ENCODE measurements around the gene MNAT1. TPM values are rescaled to one million over a fixed set of nuclear protein-coding genes. Genes with fewer than 3 reads are reported as not detected.

MNAT1 gene
- total RNA-seq, 2 donors from 2014 or later = 11.1 to 12.0 TPM

- intact Hi-C loops (cut with DNase I, micrococcal nuclease) = no loop called here
- ATAC-seq = peak; percentile 99
Measured at GRCh38 chr14:60980811-60981632, 246.5 kb downstream of the MNAT1 start, which contains the start of the genes SLC38A6 and TRMT5. TSS of gene SLC38A6 (plus strand) at chr14:60981245. CDS start at chr14:60981278, 33 bp downstream. TSS of gene TRMT5 (minus strand) at chr14:60981079. CDS start at chr14:60980973, 106 bp downstream.

DNA sequence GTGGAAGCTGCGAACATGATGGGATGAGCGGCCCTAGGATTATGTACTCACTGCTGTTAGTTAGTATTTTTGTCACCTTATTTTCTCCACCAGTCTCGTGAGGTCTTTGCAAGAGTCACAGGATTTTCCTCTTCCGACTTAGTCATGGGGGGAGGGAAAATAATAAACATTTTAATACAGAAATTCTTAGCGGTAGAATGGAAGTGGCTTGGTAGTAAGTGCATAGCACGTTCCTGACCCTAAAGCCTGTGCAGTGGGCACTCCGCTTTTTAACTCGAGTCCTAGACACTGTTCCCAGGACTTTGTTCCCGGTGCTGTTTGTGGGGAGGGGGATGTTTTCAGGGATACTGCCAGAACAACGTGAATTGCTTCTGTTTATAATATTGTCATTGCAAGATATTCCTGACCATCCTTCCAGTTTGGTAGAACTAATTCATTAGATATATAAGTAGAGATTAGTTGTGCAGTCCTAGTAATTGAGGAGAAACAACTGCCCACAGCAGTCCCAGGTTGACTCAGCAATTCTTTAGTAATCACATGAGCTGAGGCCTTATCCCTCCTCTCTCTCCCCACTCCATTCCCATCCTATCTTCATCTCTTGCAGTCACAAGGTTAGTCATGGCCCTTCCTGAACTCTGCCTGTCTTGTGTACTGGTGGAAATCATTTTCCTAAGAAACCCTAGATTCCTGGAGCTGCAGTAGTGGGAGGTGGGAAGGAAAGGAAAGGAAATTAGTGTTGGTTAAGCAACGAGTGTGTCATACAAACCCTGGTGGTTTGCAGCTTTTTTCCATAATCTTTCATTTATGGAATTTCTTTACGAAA, 247.3 kb downstream of the MNAT1 start:
- ATAC-seq (no peak), DNase-seq (no peak)
- intact Hi-C loops (cut with DNase I, micrococcal nuclease) = no loop called here

More at GRCh38 chr14:60980811-60981632, 246.5 kb downstream of the MNAT1 start, which contains the start of the genes SLC38A6 and TRMT5:
- DNase-seq = peak; percentile 93

DNA sequence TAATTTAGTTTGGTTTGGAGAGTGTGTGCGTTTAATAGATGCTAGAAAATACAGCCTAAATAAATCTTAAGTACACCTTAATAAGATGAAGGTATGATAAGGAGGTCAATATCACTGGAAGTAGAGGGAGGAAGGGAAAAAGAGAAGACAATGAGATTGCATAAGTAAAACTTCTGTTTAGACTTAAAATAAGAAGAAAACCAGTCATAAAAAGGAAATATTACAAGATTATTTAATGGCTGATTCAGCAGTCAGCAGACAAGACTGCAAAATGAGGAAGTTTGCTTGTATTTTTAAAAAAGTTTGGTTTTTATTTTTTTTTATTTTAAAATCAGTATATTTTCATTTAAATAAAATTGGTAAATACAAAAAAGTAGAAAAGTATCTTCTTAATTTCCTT, 249.6 kb downstream of the MNAT1 start:
- DNase-seq = no peak

DNA sequence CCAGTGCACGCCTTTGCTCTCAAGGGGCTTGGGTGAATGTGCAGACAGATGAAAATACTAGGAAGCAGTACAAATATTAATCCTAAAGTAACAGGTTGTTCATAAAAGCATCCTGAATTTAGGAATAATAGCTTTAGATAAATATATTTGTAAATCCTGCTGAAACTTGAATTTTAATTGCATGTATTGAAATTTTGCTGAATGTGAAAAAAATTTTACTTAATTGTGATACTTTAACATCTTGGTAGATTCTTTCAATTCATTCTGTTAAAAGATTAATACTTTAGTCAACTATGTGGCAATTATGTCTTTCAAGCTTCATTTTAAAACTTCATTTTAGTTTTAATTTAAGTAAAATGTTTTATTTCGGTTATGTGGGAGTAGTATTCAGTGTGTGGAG, 251.9 kb downstream of the MNAT1 start:
- DNase-seq (no peak), ATAC-seq (no peak)
- intact Hi-C loops (cut with DNase I, micrococcal nuclease) = no loop called here

More for the DNA sequence above, 249.6 kb downstream of the MNAT1 start:
- ATAC-seq = no peak
- intact Hi-C loops (cut with DNase I, micrococcal nuclease) = no loop called here

GRCh38 chr14:60989599-60989998, 255.0 kb downstream of the MNAT1 start:
- intact Hi-C loops (cut with DNase I, micrococcal nuclease) = no loop called here
- DNase-seq = no peak
- ATAC-seq = no peak

DNA sequence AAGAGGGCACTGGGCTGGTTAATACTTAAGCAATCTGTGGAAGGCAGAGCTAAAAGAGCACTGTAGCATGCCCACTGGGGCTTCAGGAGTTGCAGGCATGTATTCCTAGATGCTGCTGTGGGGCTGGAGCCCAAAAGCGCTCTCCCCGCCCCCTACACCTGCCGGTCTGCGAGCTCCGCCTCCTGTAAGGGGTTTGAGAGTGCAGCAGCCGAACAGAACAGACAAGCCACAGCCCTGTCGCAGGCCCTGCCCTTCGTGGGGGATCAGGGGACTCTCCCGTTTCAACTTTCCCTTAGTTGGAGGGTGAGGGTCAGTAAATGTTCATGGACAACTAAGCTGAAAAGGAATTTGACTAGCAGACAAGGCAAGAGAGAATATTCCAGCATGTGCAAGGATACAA, 264.1 kb downstream of the MNAT1 start:
- ATAC-seq = no peak
- no peak for DNase-seq
- intact Hi-C loops (cut with DNase I, micrococcal nuclease) = no loop called here

- intact Hi-C loops (cut with DNase I, micrococcal nuclease) = no loop called here
- DNase-seq (no peak), ATAC-seq (no peak)
Measured at GRCh38 chr14:60999536-60999935, 265.0 kb downstream of the MNAT1 start.

GRCh38 chr14:61003571-61003970, 269.0 kb downstream of the MNAT1 start:
- ATAC-seq (no peak), DNase-seq (no peak)
- intact Hi-C loops (cut with DNase I, micrococcal nuclease) = no loop called here

DNA sequence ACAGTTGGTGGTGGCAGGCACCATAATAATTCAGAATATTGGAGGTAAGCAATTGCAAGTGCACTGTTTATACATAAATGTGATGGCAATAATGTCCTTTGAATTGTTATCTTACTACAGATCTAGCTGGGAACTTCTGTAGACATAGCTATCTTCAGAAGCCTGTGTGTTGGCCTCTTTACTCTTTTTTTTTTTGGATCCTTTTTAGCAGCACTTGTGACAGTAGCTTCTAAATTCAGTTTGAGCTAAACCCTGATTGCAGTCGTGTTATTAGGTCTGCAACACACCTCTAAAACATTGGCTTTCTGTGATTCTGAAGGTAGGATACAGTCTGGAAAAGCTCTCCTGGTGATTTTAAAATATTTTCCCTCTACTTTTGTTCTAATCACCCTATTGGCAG, 285.0 kb downstream of the MNAT1 start:
- no peak for DNase-seq
- no peak for ATAC-seq
- intact Hi-C loops (cut with DNase I, micrococcal nuclease) = no loop called here

Other genes with a start within 250 kb of the MNAT1 start
- gene C14orf39, start 248.7 kb upstream of the MNAT1 start, total RNA-seq = not detected
- not detected for gene SIX6, start 225.6 kb upstream of the MNAT1 start, total RNA-seq
- gene SIX1, start 85.3 kb upstream of the MNAT1 start, total RNA-seq = not detected
- gene SIX4, start 10.4 kb upstream of the MNAT1 start, total RNA-seq = under 1 TPM; 0.09 to 0.11 TPM
- 1 to 10 TPM; 8.3 to 9.5 TPM for gene TRMT5, start 246.3 kb downstream of the MNAT1 start, total RNA-seq
- gene SLC38A6, start 246.5 kb downstream of the MNAT1 start, total RNA-seq = 1 to 10 TPM; 6.2 to 9.4 TPM